GM23338 (cell line): ENCODE measurements around the gene IPO5.

ENCODE experiments used
- CREB1 ChIP-seq: fragments of 250-450 bp; sonication (Bioruptor Pico); IDR thresholded peaks from 2 replicates; pipeline ENCODE4 v1.5.0; 2020; ENCODE audit warnings: low read depth, mild to moderate bottlenecking, moderate library complexity
- CTCF ChIP-seq, 2 experiments: fragments of 200-600 bp in 1 of 2; sonication (generic) in 1 of 2; conservative IDR thresholded peaks; 2 replicates each; pipeline versions ENCODE4 v1.5.1 to v1.6.1; 2016 to 2017; ENCODE audit warnings: antibody characterized with exemption in 2 of 2, low read depth in 2 of 2, mild to moderate bottlenecking in 2 of 2, moderate library complexity in 1 of 2
- EZH2 ChIP-seq: fragments of 200-600 bp; sonication (generic); IDR thresholded peaks from one replicate; pipeline ENCODE4 v1.8.0; 2017; ENCODE audit warnings: antibody characterized with exemption, mild to moderate bottlenecking, low read depth; ENCODE audit not compliant: unreplicated experiment
- EZH2phosphoT487 ChIP-seq: fragments of 200-600 bp; sonication (generic); IDR thresholded peaks from one replicate; pipeline ENCODE4 v1.8.1; 2018; ENCODE audit warnings: antibody characterized with exemption; ENCODE audit not compliant: unreplicated experiment
- JUNB ChIP-seq: IDR thresholded peaks from one replicate; pipeline ENCODE4 v1.6.1; 2016; ENCODE audit warnings: antibody characterized with exemption; ENCODE audit not compliant: unreplicated experiment
- NANOG ChIP-seq: IDR thresholded peaks from 2 replicates; pipeline ENCODE4 v1.6.1; 2016; ENCODE audit warnings: antibody characterized with exemption, borderline replicate concordance
- POLR2AphosphoS5 ChIP-seq: IDR thresholded peaks from 2 replicates; pipeline ENCODE4 v1.6.1; 2016; ENCODE audit warnings: antibody characterized with exemption, low read depth
- REST ChIP-seq: IDR thresholded peaks from one replicate; pipeline ENCODE4 v1.6.1; 2018; ENCODE audit warnings: antibody characterized with exemption; ENCODE audit not compliant: unreplicated experiment
- STAT1 ChIP-seq: IDR thresholded peaks from one replicate; pipeline ENCODE4 v1.6.1; 2016; ENCODE audit warnings: antibody characterized with exemption; ENCODE audit not compliant: unreplicated experiment
- ZNF114 ChIP-seq: fragments of 250-450 bp; sonication (Bioruptor Pico); IDR thresholded peaks from 2 replicates; pipeline ENCODE4 v1.5.0; 2020; ENCODE audit warnings: mild to moderate bottlenecking, moderate library complexity
- ZNF331 ChIP-seq: fragments of 250-450 bp; sonication (Bioruptor Pico); IDR thresholded peaks from 2 replicates; pipeline ENCODE4 v1.5.0; 2020; ENCODE audit warnings: low read depth, mild to moderate bottlenecking, moderate library complexity
- ZNF462 ChIP-seq: fragments of 250-450 bp; sonication (Bioruptor Pico); IDR thresholded peaks from 2 replicates; pipeline ENCODE4 v1.5.0; 2020; ENCODE audit warnings: mild to moderate bottlenecking, moderate library complexity

GRCh38 chr13:98072476-98072875, 119.0 kb downstream of the IPO5 start:
- TF ChIP-seq EZH2 (no peak), CTCF (conservative IDR thresholded peaks at IDR 0.05; ENCODE audit: low read depth in 2 of 2) (no peak), REST (no peak), POLR2AphosphoS5 (no peak), EZH2phosphoT487 (no peak), NANOG (no peak), ZNF114 (CRISPR knock-in tag) (no peak), ZNF462 (CRISPR knock-in tag) (no peak), CREB1 (CRISPR knock-in tag) (no peak), JUNB (no peak), STAT1 (no peak), ZNF331 (CRISPR knock-in tag) (no peak)
